Hepatocyte (in vitro differentiated cells): ENCODE measurements around the gene GLP1R. TPM values are rescaled to one million over a fixed set of nuclear protein-coding genes. Genes with fewer than 3 reads are reported as not detected.

Experiments used
- DNase-seq: peaks from one replicate; pipeline ENCODE4 v3.0.0-alpha.2; 2016; ENCODE audit warnings: low spot score
- H2AFZ ChIP-seq: fragments of 200-600 bp; sonication (generic); 2 replicates; pipeline ENCODE4 v1.6.0; 2016; ENCODE audit warnings: antibody characterized with exemption, mild to moderate bottlenecking
- H3K27ac ChIP-seq: fragments of 200-600 bp; sonication (generic); 2 replicates; pipeline ENCODE4 v1.5.1; 2016; ENCODE audit warnings: mild to moderate bottlenecking
- H3K27me3 ChIP-seq: fragments of 200-600 bp; sonication (generic); 2 replicates; pipeline ENCODE4 v1.6.1; 2016
- H3K36me3 ChIP-seq: fragments of 200-600 bp; sonication (generic); replicated peaks from 2 replicates; pipeline ENCODE4 v1.5.1; 2016; ENCODE audit warnings: low read depth; ENCODE audit not compliant: insufficient read depth
- H3K4me1 ChIP-seq: fragments of 200-600 bp; sonication (generic); 2 replicates; pipeline ENCODE4 v1.5.1; 2016; ENCODE audit warnings: mild to moderate bottlenecking, moderate library complexity; ENCODE audit not compliant: insufficient read depth
- H3K4me2 ChIP-seq: fragments of 200-600 bp; sonication (generic); 2 replicates; pipeline ENCODE4 v1.6.0; 2016
- H3K4me3 ChIP-seq: fragments of 200-600 bp; sonication (generic); 2 replicates; pipeline ENCODE4 v1.5.1; 2016; ENCODE audit warnings: mild to moderate bottlenecking
- H3K79me2 ChIP-seq: fragments of 200-600 bp; sonication (generic); 2 replicates; pipeline ENCODE4 v1.6.0; 2017; ENCODE audit warnings: mild to moderate bottlenecking
- H3K9me2 ChIP-seq: fragments of 200-600 bp; sonication (generic); replicated peaks from 2 replicates; pipeline ENCODE4 v1.6.0; 2017; ENCODE audit warnings: mild to moderate bottlenecking; ENCODE audit not compliant: insufficient read depth
- H3K9me3 ChIP-seq: fragments of 200-600 bp; sonication (generic); 2 replicates; pipeline ENCODE4 v1.5.1; 2016; ENCODE audit warnings: low read depth, mild to moderate bottlenecking
- H4K20me1 ChIP-seq: fragments of 200-600 bp; sonication (generic); 2 replicates; pipeline ENCODE4 v1.6.0; 2016; ENCODE audit warnings: mild to moderate bottlenecking; ENCODE audit not compliant: insufficient read depth, poor library complexity, severe bottlenecking
- CTCF ChIP-seq: fragments of 200-600 bp; sonication (generic); IDR thresholded peaks from 2 replicates; pipeline ENCODE4 v1.5.1; 2016; ENCODE audit warnings: antibody characterized with exemption, mild to moderate bottlenecking; ENCODE audit not compliant: poor library complexity
- EZH2 ChIP-seq: fragments of 200-600 bp; sonication (generic); IDR thresholded peaks from 2 replicates; pipeline ENCODE4 v1.6.1; 2016; ENCODE audit warnings: antibody characterized with exemption, mild to moderate bottlenecking, borderline replicate concordance
- EZH2phosphoT487 ChIP-seq: fragments of 200-600 bp; sonication (generic); IDR thresholded peaks from one replicate; pipeline ENCODE4 v1.6.1; 2018; ENCODE audit warnings: antibody characterized with exemption, mild to moderate bottlenecking, low read depth, moderate library complexity; ENCODE audit not compliant: unreplicated experiment, severe bottlenecking
- WGBS: methylation state at CpG from one replicate; pipeline ENCODE4 v1.1.6; 2016; ENCODE audit warnings: low lambda C conversion rate; ENCODE audit errors: missing lambda C conversion rate; 5-methylcytosine and 5-hydroxymethylcytosine counted together
- polyA plus RNA-seq: library from polyadenylated mRNA; unstranded; fragments of >200 nt; fragmentation: Nextera tagmentation; extraction: Ambion mirVana; gene quantifications from 2 replicates; pipeline ENCODE4 v1.2.1, GENCODE V29; 2016
- total RNA-seq: library from RNA; depleted of rRNA; stranded (reverse); fragments of >200 nt; gene quantifications from 2 replicates; pipeline ENCODE4 v1.2.3, GENCODE V29; 2014

The GLP1R gene
- total and polyA plus RNA-seq, 2 experiments from 2014 or later = 0.30 TPM; not detected in 1

GRCh38 chr6:39021779-39022178 is 26.8 kb upstream of the GLP1R start:
- peaks cover 2% of the 10 kb centered on the region for H3K27me3 ChIP-seq
- H3K4me1 ChIP-seq = no peaks in the 10 kb centered on the region
- TF ChIP-seq EZH2phosphoT487 (no peak), CTCF (no peak)
- H3K27ac ChIP-seq = no peak overlapping the region
- H2AFZ ChIP-seq = no peak overlapping the region
- 72% methylated on average over 1 of the region's 1 CpG for WGBS
- H3K79me2 ChIP-seq = no peaks in the 10 kb centered on the region
- no peak overlapping the region for H3K4me3 ChIP-seq
- no peaks in the 10 kb centered on the region for H3K9me2 ChIP-seq
- H4K20me1 ChIP-seq = no peaks in the 10 kb centered on the region
- no peaks in the 10 kb centered on the region for H3K9me3 ChIP-seq
- no peaks in the 10 kb centered on the region for H3K36me3 ChIP-seq
- no peak for DNase-seq
- no peak overlapping the region for H3K4me2 ChIP-seq

- no peaks in the 10 kb centered on the region for H4K20me1 ChIP-seq
- no peak overlapping the region for H3K4me3 ChIP-seq
- H3K27me3 ChIP-seq = peaks cover 2% of the 10 kb centered on the region
- no peaks in the 10 kb centered on the region for H3K4me1 ChIP-seq
- no peaks in the 10 kb centered on the region for H3K9me3 ChIP-seq
- 61% methylated on average over 3 of the region's 3 CpGs for WGBS
- no peaks in the 10 kb centered on the region for H3K79me2 ChIP-seq
- no peaks in the 10 kb centered on the region for H3K36me3 ChIP-seq
- no peak overlapping the region for H3K4me2 ChIP-seq
- DNase-seq = no peak
- no peak overlapping the region for H3K27ac ChIP-seq
- no peaks in the 10 kb centered on the region for H3K9me2 ChIP-seq
- TF ChIP-seq EZH2phosphoT487 = no peak
- TF ChIP-seq EZH2 = no peak
- no peak for TF ChIP-seq CTCF
- H2AFZ ChIP-seq = no peak overlapping the region
Measured at GRCh38 chr6:39026175-39026574, 22.4 kb upstream of the GLP1R start.

- Histone ChIP-seq H3K9me2 (no peaks in the 10 kb centered on the region), H3K4me1 (no peaks in the 10 kb centered on the region), H3K79me2 (no peaks in the 10 kb centered on the region), H2AFZ (no peak overlapping the region), H3K4me2 (no peak overlapping the region), H3K27ac (no peak overlapping the region), H4K20me1 (no peaks in the 10 kb centered on the region), H3K9me3 (no peaks in the 10 kb centered on the region), H3K4me3 (no peak overlapping the region), H3K36me3 (no peaks in the 10 kb centered on the region), H3K27me3 (peaks cover 28% of the 10 kb centered on the region)
- TF ChIP-seq CTCF (peak; percentile 48), EZH2 (no peak), EZH2phosphoT487 (no peak)
- 76% methylated on average over 13 of the region's 13 CpGs for WGBS
- peak; percentile 31 for DNase-seq
Measured at GRCh38 chr6:39029156-39030011, 19.2 kb upstream of the GLP1R start.
